ENCODE data around the gene MYT1. TPM values are rescaled to one million over a fixed set of nuclear protein-coding genes. Genes with fewer than 3 reads are reported as not detected.

The MYT1 gene
- total and polyA plus RNA-seq, 2 of the 13 experiments (the other 11 are each of a cell fraction or from before 2014, with no cell fraction given): 0.58 to 2.5 TPM

- TF ChIP-seq TRIM24 (CRISPR knock-in tag; IDR thresholded peaks at IDR 0.05) (0 out of 2 replicates have a peak, but pooled peaks have one; percentile 8), ZNF383 (CRISPR knock-in tag; IDR thresholded peaks at IDR 0.05; ENCODE audit: borderline replicate concordance) (no peak), FOXM1 (CRISPR knock-in tag; IDR thresholded peaks at IDR 0.05) (no peak), SNAPC2 (CRISPR knock-in tag; IDR thresholded peaks at IDR 0.05) (no peak), ZNF512 (CRISPR knock-in tag; IDR thresholded peaks at IDR 0.05) (peak; percentile 48; the same call in 1 of the 2 replicates), ELF1 (CRISPR knock-in tag; IDR thresholded peaks at IDR 0.05) (0 out of 2 replicates have a peak, but pooled peaks have one; percentile 31), CHCHD3 (CRISPR knock-in tag; IDR thresholded peaks at IDR 0.05) (0 out of 2 replicates have a peak, but pooled peaks have one; percentile 63), KDM5B (CRISPR knock-in tag; IDR thresholded peaks at IDR 0.05; ENCODE audit: borderline replicate concordance) (no peak), ZNF724P (CRISPR knock-in tag; IDR thresholded peaks at IDR 0.05; ENCODE audit: borderline replicate concordance) (no peak), SAP130 (CRISPR knock-in tag; IDR thresholded peaks at IDR 0.05; ENCODE audit: low read depth) (0 out of 2 replicates have a peak, but pooled peaks have one; percentile 15), ETV5 (CRISPR knock-in tag; IDR thresholded peaks at IDR 0.05; ENCODE audit: borderline replicate concordance) (peak; percentile 37; the same call in 1 of the 2 replicates)
These were observed 68.5 kb downstream of the MYT1 start (continued) for GRCh38 chr20:64232794-64233193.

- DNase-seq (ENCODE audit: low spot score) (no peak), FAIRE-seq (no peak), ATAC-seq (peak; percentile 2)
- H3K27me3 ChIP-seq (ENCODE audit: control insufficient read depth in 1 of 2, insufficient read depth in 2 of 2, low read length in 2 of 2): peaks cover under 1 to 20% of the 10 kb centered on the region in 2 experiments; a peak in 3 of 5 replicates
- in situ Hi-C loops (cut with HindIII; ENCODE audit: extremely low pct_ligation_motif_present, low pct_unique_long_range_greater_than_20kb) (no loop called here), intact Hi-C loops (cut with micrococcal nuclease; ENCODE audit: unreplicated experiment) (no loop called here)
- WGBS (ENCODE audit: low lambda C conversion rate): 56% methylated on average over 5 of the region's 5 CpGs
- no peaks in the 10 kb centered on the region for H3K79me2 ChIP-seq (ENCODE audit: insufficient read depth, low read length)
- CTCF ChIA-PET (ENCODE audit: low intra/inter-chr PET ratio, low total read pairs): no interaction called here
- H3K36me3 ChIP-seq (replicated peaks in 1 of 2; ENCODE audit: control insufficient read depth in 1 of 2, insufficient read depth in 2 of 2, low read length in 2 of 2): no peaks in the 10 kb centered on the region
- H2AFZ ChIP-seq (ENCODE audit: low read length): no peak overlapping the region
- no peaks in the 10 kb centered on the region for H4K20me1 ChIP-seq (ENCODE audit: insufficient read depth, low read length)
- H3K4me2 ChIP-seq (ENCODE audit: low read depth, low read length): peak overlapping the region; percentile 25
- BruUV-seq (replicated peaks): no TSS peak
- POLR2A ChIA-PET: interaction anchor here (0.7 to 2.4 kb wide), 5 partner anchors 9 to 22 kb away, joined by 3 to 16 read pairs (median 6); partner anchors contain the start of gene PCMTD2
- H3K27ac ChIP-seq (ENCODE audit: extremely low read length, insufficient read depth, low read length): no peak overlapping the region
- H3K4me3 ChIP-seq (replicated peaks in 1 of 3; ENCODE audit: insufficient read depth in 1 of 3, low read depth in 2 of 3, low read length in 3 of 3): no peak overlapping the region
- no peak overlapping the region for H3K9ac ChIP-seq (ENCODE audit: insufficient read depth, low read depth, low read length)
- no peaks in the 10 kb centered on the region for H3K9me3 ChIP-seq (ENCODE audit: low read length)
- peaks cover 57% of the 10 kb centered on the region for H3K4me1 ChIP-seq (ENCODE audit: insufficient read depth, low read length)
- no peak for TF ChIP-seq HNF1B (CRISPR knock-in tag; IDR thresholded peaks at IDR 0.05)
- TF ChIP-seq ZNF629 (CRISPR knock-in tag; conservative IDR thresholded peaks at IDR 0.05): no peak
- TF ChIP-seq ZNF510 (CRISPR knock-in tag; IDR thresholded peaks at IDR 0.05; ENCODE audit: low read depth): no peak
- TF ChIP-seq MAFK (conservative IDR thresholded peaks at IDR 0.05 in 1 of 2, IDR thresholded peaks at IDR 0.05 in 1 of 2; ENCODE audit: low read length in 2 of 2): no peak
- TF ChIP-seq ETV5 (CRISPR knock-in tag; IDR thresholded peaks at IDR 0.05; ENCODE audit: borderline replicate concordance): no peak
- TF ChIP-seq PATZ1 (CRISPR knock-in tag; IDR thresholded peaks at IDR 0.05): no peak
- no peak for TF ChIP-seq SMAD9 (CRISPR knock-in tag; IDR thresholded peaks at IDR 0.05)
- no peak for TF ChIP-seq IKZF1 (IDR thresholded peaks at IDR 0.05)
- no peak for TF ChIP-seq GLI4 (CRISPR knock-in tag; IDR thresholded peaks at IDR 0.05; ENCODE audit: borderline replicate concordance)
These were observed 69.5 kb downstream of the MYT1 start for GRCh38 chr20:64233725-64234124.

Data from HepG2 (cell line).